Breast epithelium (tissue), 3 donors: ENCODE data around the gene AHSG.

Experiments used
- POLR2AphosphoS5 ChIP-seq, 3 donors: sonication (generic); formaldehyde crosslinking; IDR thresholded peaks; one replicate each; pipeline ENCODE4 v1.6.1; 2017; ENCODE audit warnings: antibody characterized with exemption in 3 of 3
- TF ChIP-seq, protein P1 (sequence below), 3 donors: fragments of 450-650 bp; IDR thresholded peaks; one replicate each; pipeline ENCODE4 v1.5.1; 2016 to 2017; ENCODE audit warnings: antibody characterized with exemption in 3 of 3, mild to moderate bottlenecking in 3 of 3, moderate library complexity in 3 of 3

- TF ChIP-seq, protein P1, sequence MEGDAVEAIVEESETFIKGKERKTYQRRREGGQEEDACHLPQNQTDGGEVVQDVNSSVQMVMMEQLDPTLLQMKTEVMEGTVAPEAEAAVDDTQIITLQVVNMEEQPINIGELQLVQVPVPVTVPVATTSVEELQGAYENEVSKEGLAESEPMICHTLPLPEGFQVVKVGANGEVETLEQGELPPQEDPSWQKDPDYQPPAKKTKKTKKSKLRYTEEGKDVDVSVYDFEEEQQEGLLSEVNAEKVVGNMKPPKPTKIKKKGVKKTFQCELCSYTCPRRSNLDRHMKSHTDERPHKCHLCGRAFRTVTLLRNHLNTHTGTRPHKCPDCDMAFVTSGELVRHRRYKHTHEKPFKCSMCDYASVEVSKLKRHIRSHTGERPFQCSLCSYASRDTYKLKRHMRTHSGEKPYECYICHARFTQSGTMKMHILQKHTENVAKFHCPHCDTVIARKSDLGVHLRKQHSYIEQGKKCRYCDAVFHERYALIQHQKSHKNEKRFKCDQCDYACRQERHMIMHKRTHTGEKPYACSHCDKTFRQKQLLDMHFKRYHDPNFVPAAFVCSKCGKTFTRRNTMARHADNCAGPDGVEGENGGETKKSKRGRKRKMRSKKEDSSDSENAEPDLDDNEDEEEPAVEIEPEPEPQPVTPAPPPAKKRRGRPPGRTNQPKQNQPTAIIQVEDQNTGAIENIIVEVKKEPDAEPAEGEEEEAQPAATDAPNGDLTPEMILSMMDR (IDR thresholded peaks at IDR 0.05): no peak
- no peak for TF ChIP-seq POLR2AphosphoS5 (IDR thresholded peaks at IDR 0.05)
Observed at GRCh38 chr3:186633481-186633880, 20.6 kb downstream of the AHSG start.
